ENCODE measurements around the gene NUDT1.

Gene NUDT1

DNA sequence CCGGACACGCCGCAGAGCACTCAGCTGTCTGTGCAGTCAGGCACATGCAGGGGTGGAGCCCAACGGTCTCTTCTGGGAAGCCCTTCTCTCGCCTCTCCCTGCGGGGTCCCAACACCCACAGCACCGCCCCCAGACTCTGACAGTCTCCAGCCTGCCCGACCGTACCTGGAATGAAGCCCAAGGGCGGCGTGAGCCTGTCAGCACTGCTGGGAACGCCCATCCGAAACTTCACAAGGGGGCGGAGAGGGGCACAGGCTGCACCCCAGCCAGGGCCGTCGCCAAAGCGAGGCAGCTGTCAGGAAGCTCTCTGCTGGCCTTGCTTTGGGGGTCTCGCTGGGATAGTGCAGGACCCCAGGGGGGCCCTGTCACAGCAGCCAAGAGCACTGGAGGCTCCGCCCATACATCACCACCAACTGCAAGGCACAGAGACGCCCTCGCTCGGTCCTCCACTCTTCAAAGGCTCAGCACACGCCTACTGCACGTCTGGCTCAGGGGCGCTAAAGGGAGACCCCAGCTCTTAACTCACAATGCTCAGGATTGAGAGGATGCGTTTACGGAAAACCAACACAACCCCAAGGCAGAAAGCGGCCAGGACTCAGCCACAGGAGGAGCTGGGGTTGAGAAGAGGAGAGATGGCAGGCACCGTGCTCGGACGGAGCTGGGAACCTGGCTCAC is 40.2 kb upstream of the NUDT1 start:
- no peaks in the 10 kb centered on the region for H3K27me3 ChIP-seq (ENCODE audit: insufficient read depth, poor library complexity, severe bottlenecking)
- H3K4me3 ChIP-seq (replicated peaks; ENCODE audit: insufficient read depth, low read length): no peak overlapping the region
- no peak for DNase-seq (ENCODE audit: low read depth in 1 of 2, low spot score in 1 of 2)
- H3K27ac ChIP-seq (replicated peaks): no peak overlapping the region
- TF ChIP-seq CTCF (IDR thresholded peaks at IDR 0.05; ENCODE audit: insufficient read depth, low read length) (no peak), POLR2AphosphoS5 (IDR thresholded peaks at IDR 0.05; ENCODE audit: low read depth) (no peak), SPI1 (IDR thresholded peaks at IDR 0.05; ENCODE audit: borderline replicate concordance, low read depth) (no peak), GABPA (IDR thresholded peaks at IDR 0.05; ENCODE audit: low read depth) (no peak), REST (IDR thresholded peaks at IDR 0.05; ENCODE audit: insufficient replicate concordance, low read depth) (no peak)

GRCh38 chr7:2202361-2202761 is 39.7 kb upstream of the NUDT1 start:
- H3K27ac ChIP-seq (replicated peaks): no peak overlapping the region
- no peak for DNase-seq (ENCODE audit: low read depth in 1 of 2, low spot score in 1 of 2)
- no peak overlapping the region for H3K4me3 ChIP-seq (replicated peaks; ENCODE audit: insufficient read depth, low read length)
- H3K27me3 ChIP-seq (ENCODE audit: insufficient read depth, poor library complexity, severe bottlenecking): no peaks in the 10 kb centered on the region
- TF ChIP-seq CTCF (IDR thresholded peaks at IDR 0.05; ENCODE audit: insufficient read depth, low read length) (no peak), POLR2AphosphoS5 (IDR thresholded peaks at IDR 0.05; ENCODE audit: low read depth) (no peak), GABPA (IDR thresholded peaks at IDR 0.05; ENCODE audit: low read depth) (no peak), REST (IDR thresholded peaks at IDR 0.05; ENCODE audit: insufficient replicate concordance, low read depth) (no peak), SPI1 (IDR thresholded peaks at IDR 0.05; ENCODE audit: borderline replicate concordance, low read depth) (no peak)

- Histone ChIP-seq H3K27me3 (ENCODE audit: insufficient read depth, poor library complexity, severe bottlenecking) (no peaks in the 10 kb centered on the region), H3K4me3 (replicated peaks; ENCODE audit: insufficient read depth, low read length) (no peak overlapping the region), H3K27ac (replicated peaks) (no peak overlapping the region)
- no peak for TF ChIP-seq POLR2AphosphoS5 (IDR thresholded peaks at IDR 0.05; ENCODE audit: low read depth)
- TF ChIP-seq CTCF (IDR thresholded peaks at IDR 0.05; ENCODE audit: insufficient read depth, low read length): no peak
- TF ChIP-seq REST (IDR thresholded peaks at IDR 0.05; ENCODE audit: insufficient replicate concordance, low read depth): no peak
- no peak for DNase-seq (ENCODE audit: low read depth in 1 of 2, low spot score in 1 of 2)
Measured at GRCh38 chr7:2202901-2203765, 38.9 kb upstream of the NUDT1 start.
